ENCODE data around the gene CYP4F2. TPM values are rescaled to one million over a fixed set of nuclear protein-coding genes. Genes with fewer than 3 reads are reported as not detected.

Gene CYP4F2
- total and polyA plus RNA-seq, 2 of the 8 experiments (the other 6 are each of a cell fraction or from before 2014, with no cell fraction given), result not detected

DNA sequence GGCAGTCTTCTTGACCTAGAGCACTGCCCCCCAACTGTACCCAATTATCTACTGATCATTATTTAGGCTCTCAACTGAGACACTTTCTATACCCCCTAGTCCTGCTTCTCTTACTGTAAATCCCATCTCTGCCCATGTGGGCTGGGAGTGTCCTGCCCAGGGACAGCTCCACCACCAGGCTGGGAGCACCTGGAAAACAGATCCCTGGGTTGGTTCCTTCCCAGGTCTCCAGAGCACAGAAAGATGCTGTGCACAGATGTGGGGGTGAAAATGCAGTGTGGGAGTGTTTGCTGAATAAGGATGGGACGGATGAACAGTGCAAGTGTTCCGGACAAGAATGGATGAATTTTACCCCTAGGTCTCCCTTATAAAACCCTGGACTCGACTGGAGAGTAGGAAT lies 12.7 kb downstream of the CYP4F2 start (continued):
- TF ChIP-seq, protein P1, sequence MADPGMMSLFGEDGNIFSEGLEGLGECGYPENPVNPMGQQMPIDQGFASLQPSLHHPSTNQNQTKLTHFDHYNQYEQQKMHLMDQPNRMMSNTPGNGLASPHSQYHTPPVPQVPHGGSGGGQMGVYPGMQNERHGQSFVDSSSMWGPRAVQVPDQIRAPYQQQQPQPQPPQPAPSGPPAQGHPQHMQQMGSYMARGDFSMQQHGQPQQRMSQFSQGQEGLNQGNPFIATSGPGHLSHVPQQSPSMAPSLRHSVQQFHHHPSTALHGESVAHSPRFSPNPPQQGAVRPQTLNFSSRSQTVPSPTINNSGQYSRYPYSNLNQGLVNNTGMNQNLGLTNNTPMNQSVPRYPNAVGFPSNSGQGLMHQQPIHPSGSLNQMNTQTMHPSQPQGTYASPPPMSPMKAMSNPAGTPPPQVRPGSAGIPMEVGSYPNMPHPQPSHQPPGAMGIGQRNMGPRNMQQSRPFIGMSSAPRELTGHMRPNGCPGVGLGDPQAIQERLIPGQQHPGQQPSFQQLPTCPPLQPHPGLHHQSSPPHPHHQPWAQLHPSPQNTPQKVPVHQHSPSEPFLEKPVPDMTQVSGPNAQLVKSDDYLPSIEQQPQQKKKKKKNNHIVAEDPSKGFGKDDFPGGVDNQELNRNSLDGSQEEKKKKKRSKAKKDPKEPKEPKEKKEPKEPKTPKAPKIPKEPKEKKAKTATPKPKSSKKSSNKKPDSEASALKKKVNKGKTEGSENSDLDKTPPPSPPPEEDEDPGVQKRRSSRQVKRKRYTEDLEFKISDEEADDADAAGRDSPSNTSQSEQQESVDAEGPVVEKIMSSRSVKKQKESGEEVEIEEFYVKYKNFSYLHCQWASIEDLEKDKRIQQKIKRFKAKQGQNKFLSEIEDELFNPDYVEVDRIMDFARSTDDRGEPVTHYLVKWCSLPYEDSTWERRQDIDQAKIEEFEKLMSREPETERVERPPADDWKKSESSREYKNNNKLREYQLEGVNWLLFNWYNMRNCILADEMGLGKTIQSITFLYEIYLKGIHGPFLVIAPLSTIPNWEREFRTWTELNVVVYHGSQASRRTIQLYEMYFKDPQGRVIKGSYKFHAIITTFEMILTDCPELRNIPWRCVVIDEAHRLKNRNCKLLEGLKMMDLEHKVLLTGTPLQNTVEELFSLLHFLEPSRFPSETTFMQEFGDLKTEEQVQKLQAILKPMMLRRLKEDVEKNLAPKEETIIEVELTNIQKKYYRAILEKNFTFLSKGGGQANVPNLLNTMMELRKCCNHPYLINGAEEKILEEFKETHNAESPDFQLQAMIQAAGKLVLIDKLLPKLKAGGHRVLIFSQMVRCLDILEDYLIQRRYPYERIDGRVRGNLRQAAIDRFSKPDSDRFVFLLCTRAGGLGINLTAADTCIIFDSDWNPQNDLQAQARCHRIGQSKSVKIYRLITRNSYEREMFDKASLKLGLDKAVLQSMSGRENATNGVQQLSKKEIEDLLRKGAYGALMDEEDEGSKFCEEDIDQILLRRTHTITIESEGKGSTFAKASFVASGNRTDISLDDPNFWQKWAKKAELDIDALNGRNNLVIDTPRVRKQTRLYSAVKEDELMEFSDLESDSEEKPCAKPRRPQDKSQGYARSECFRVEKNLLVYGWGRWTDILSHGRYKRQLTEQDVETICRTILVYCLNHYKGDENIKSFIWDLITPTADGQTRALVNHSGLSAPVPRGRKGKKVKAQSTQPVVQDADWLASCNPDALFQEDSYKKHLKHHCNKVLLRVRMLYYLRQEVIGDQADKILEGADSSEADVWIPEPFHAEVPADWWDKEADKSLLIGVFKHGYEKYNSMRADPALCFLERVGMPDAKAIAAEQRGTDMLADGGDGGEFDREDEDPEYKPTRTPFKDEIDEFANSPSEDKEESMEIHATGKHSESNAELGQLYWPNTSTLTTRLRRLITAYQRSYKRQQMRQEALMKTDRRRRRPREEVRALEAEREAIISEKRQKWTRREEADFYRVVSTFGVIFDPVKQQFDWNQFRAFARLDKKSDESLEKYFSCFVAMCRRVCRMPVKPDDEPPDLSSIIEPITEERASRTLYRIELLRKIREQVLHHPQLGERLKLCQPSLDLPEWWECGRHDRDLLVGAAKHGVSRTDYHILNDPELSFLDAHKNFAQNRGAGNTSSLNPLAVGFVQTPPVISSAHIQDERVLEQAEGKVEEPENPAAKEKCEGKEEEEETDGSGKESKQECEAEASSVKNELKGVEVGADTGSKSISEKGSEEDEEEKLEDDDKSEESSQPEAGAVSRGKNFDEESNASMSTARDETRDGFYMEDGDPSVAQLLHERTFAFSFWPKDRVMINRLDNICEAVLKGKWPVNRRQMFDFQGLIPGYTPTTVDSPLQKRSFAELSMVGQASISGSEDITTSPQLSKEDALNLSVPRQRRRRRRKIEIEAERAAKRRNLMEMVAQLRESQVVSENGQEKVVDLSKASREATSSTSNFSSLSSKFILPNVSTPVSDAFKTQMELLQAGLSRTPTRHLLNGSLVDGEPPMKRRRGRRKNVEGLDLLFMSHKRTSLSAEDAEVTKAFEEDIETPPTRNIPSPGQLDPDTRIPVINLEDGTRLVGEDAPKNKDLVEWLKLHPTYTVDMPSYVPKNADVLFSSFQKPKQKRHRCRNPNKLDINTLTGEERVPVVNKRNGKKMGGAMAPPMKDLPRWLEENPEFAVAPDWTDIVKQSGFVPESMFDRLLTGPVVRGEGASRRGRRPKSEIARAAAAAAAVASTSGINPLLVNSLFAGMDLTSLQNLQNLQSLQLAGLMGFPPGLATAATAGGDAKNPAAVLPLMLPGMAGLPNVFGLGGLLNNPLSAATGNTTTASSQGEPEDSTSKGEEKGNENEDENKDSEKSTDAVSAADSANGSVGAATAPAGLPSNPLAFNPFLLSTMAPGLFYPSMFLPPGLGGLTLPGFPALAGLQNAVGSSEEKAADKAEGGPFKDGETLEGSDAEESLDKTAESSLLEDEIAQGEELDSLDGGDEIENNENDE (IDR thresholded peaks at IDR 0.05; ENCODE audit: insufficient replicate concordance, low read length), result no peak
- TF ChIP-seq TBP (IDR thresholded peaks at IDR 0.05; ENCODE audit: low read depth, low read length), result no peak
- TF ChIP-seq SAP30 (IDR thresholded peaks at IDR 0.05; ENCODE audit: insufficient read depth, insufficient replicate concordance, low read length), result no peak
- no peak for TF ChIP-seq HDAC2 (IDR thresholded peaks at IDR 0.05; ENCODE audit: borderline replicate concordance in 1 of 2, low read depth in 2 of 2, low read length in 2 of 2)
- TF ChIP-seq ZNF274 (IDR thresholded peaks at IDR 0.05; ENCODE audit: borderline replicate concordance, extremely low read depth, low read length), result no peak
- no peak for TF ChIP-seq SUZ12 (IDR thresholded peaks at IDR 0.05; ENCODE audit: low read length)
- no peak for TF ChIP-seq SP1 (IDR thresholded peaks at IDR 0.05; ENCODE audit: low read depth, low read length)
- TF ChIP-seq SIRT6 (IDR thresholded peaks at IDR 0.05; ENCODE audit: low read length), result no peak
- no peak for TF ChIP-seq POLR2AphosphoS5 (IDR thresholded peaks at IDR 0.05; ENCODE audit: low read depth, low read length)
- TF ChIP-seq, protein P2, sequence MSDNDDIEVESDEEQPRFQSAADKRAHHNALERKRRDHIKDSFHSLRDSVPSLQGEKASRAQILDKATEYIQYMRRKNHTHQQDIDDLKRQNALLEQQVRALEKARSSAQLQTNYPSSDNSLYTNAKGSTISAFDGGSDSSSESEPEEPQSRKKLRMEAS (IDR thresholded peaks at IDR 0.05), result no peak
- no peak for TF ChIP-seq NRF1 (IDR thresholded peaks at IDR 0.05; ENCODE audit: low read depth, low read length)
- no peak for TF ChIP-seq POLR2A (IDR thresholded peaks at IDR 0.05; ENCODE audit: control extremely low read depth in 1 of 2, low read depth in 2 of 2, low read length in 2 of 2)

Data from H1 (cell line).